GM21528 (cell line): ENCODE measurements around the gene PFAS.

Source experiments
- ATAC-seq: cut with Tn5 transposase; IDR thresholded peaks from one replicate; pipeline ENCODE4 v1.9.1; 2021; ENCODE audit warnings: mild to moderate bottlenecking, moderate library complexity; ENCODE audit not compliant: unreplicated experiment, low FRiP score

The PFAS gene

DNA sequence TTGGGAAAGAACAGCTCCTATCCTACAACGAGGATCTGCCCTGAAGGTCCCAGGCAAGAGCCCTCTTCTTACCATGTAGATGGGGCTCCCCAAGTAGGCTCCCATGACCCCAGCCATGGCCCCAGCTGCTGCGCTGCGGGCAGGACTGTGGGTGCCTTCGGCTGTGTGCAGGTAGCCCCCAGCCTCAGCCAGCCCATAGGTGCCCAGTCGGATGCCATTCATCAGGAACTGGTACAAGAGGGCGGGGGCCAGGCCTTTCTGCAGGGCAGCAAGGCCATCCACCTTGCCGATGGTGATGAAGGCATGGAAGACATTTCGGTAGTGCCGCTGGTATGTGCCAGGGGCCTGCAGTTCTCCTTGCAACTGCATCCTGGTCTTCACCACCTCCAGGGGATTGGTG is 45.3 kb downstream of the PFAS start:
- ATAC-seq, result no peak

DNA sequence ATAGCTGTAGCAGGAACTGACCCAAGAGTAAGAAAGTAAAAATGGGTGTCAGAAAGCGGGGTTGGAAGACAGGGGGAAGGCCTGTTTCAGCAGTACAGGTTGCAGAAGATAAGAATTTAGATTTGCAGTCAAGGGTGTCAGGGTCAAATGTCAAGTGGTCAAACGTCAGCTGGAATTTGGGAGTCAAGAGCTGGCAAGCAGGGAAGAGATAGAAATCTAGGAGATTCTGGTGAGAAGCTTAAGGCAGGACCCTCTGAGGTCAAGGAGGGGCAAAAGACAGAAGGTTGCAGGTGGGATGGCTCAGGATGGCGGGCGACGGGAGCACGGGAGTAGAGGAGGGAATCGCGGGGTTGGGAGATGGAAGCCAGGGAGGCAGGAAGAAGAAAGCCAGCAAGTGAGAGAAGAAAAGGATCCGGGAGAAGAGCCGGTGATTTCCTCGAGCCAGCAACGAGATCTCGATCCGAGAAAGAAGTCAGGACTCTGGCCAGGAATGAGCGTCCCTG is 45.8 kb downstream of the PFAS start:
- ATAC-seq, result no peak

DNA sequence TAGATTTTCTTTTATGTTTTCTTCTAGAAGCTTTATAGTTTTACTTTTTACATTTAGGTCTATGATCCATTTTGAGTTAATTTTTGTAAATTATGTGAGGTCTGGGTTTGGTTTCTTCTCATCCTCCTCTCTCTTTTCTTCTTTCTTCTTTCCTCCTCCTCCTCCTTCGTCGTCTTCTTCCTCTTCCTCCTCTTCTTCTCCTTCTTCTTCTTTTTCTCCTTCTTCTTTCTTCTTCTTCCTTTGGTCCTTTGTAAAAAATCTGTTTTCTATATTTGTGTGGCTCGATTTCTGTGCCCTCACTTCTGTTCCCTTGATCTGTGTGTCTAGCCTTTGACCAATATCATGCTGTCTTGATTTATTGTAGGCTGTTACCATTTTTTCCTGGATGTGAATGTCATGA is 51.1 kb downstream of the PFAS start:
- no peak for ATAC-seq

DNA sequence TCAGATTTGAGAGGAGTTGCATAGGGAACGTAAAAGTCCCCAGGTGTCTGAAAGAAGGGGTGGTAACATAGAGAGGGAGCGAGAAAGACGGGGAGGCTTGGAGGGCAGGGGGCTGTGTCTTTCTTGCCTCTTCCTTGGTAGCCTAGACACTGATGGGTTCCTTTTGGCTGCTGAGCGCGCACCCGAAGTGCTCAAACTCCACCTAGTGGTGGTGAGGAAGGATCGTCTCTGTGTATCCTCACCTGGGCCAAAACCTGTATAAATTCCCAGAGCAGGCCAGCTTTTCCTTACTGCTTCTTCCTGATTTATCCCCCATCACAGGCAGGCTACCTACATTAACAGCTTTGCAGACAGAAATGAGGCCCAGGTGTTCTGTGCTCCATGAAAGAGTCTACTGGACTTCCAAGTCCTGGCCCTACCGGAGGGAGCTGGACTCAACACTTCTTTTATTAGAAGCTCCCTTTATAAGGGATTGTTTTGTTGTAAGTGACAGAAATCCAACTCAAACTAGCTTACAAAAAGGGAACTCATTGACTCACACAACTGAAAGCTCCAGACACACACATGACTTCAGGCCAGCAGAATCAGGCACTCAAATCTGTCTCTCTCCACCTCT is 51.6 kb downstream of the PFAS start:
- no peak for ATAC-seq

- no peak for ATAC-seq
Measured at GRCh38 chr17:8310601-8311123, 61.6 kb downstream of the PFAS start.

GRCh38 chr17:8311131-8311790 is 62.2 kb downstream of the PFAS start:
- no peak for ATAC-seq

DNA sequence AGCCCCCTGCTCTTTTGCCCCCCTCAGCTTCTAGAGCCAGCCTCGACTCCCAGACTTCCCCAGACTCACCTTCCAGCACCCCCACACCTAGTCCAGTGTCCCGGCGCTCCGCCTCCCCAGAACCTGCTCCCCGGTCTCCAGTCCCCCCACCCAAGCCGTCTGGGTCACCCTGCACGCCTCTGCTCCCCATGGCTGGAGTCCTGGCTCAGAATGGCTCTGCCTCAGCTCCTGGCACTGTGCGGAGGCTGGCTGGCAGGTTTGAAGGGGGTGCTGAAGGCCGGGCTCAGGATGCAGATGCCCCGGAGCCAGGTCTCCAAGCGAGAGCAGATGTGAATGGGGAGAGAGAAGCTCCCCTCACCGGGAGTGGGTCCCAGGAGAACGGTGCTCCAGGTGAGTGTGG is 63.2 kb downstream of the PFAS start:
- ATAC-seq, result no peak

DNA sequence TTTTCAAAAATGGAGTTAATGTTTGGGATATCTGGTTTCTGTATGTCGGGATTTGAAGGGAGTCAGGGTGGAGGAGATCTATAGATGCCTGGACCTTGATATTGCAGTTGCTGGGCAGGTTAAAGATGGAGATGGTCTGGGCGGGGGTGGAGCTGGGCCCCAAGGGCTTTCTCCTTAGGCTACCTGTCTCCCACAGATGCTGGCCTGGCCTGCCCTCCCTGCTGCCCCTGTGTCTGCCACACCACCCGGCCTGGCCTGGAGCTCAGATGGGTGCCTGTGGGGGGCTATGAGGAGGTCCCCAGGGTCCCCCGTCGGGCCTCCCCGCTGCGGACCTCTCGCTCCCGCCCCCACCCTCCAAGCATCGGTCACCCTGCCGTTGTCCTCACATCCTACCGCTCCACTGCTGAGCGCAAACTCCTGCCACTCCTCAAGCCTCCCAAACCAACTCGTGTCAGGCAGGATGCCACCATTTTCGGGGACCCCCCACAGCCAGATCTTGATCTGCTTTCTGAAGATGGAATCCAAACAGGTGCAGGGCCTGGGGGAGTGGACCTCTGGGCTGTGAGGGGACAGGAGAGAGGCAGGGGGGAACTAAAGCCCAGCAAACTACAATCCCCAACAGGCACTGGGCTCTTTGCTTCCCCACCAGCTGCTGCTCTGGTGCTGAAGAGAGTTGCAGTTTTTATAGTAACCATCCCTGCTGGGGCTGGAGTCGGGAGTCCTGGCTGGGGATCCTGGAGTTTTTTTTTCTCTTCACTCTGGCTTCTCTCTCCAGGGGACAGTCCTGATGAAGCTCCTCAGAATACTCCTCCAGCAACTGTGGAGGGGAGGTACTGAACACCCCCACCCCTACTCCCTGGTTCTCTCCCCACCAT is 63.9 kb downstream of the PFAS start:
- no peak for ATAC-seq

GRCh38 chr17:8314797-8315763 is 66.0 kb downstream of the PFAS start:
- ATAC-seq, result no peak

DNA sequence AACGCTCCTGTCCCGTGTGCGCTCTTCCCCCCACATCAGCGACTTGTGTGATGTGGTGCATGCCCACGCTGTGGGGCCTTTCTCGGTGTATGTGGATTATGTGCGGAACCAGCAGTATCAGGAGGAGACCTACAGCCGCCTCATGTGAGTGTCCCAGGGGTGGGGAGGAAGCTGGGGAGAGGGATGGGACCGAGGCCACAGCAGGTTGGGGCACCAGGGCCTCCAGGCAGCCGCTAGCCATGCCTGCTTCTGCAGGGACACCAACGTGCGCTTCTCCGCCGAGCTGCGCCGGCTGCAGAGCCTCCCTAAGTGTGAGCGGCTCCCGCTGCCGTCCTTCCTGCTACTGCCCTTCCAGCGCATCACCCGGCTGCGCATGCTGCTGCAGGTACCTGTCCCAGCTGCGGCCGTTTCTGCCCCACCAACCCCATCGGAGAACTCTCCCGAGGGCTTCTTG is 66.7 kb downstream of the PFAS start:
- ATAC-seq, result no peak

DNA sequence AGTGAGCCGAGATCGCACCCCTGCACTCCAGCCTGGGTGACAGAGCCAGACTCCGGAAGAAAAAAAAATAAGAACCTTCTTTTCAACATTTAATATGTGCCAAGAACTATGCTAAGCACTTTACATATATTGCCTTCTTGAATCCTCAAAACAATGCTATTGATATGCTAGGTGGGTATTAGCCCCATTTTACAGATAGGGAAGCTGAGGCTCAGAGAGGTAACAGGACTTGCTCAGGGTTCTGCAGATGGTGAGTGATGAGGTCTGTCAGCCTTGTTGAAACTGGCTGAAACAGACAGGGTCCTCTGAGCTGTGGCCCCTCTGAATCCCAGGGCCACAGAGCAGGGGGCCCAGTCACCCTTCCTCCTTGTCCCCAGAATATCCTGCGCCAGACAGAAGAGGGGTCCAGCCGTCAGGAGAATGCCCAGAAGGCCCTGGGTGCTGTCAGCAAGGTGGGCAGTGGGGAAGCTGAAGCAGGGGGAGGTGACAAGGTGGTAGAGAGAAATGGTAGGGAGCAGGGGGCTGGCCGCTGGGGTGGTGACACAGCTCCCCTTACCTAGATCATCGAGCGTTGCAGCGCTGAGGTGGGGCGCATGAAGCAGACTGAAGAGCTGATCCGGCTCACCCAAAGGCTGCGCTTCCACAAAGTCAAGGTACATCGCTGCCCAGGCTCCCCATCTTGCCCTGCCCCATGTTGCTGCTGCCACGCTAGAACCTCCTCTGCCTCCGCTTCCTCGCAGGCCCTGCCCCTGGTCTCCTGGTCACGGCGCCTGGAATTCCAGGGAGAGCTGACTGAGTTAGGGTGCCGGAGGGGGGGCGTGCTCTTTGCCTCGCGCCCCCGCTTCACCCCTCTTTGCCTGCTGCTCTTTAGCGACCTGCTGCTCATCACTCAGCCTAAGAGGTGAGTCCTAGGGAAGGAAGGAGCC is 69.2 kb downstream of the PFAS start:
- ATAC-seq, result no peak
